ENCODE data around the gene ACTRT3.

Gene ACTRT3

GRCh38 chr3:169722724-169723123, 46.6 kb downstream of the ACTRT3 start:
- TF ChIP-seq REST (IDR thresholded peaks at IDR 0.05; ENCODE audit: low read depth) (no peak), FOXM1 (IDR thresholded peaks at IDR 0.05; ENCODE audit: borderline replicate concordance, low read depth) (no peak), TAF1 (IDR thresholded peaks at IDR 0.05; ENCODE audit: low read depth) (no peak), MAX (IDR thresholded peaks at IDR 0.05) (no peak), YY1 (IDR thresholded peaks at IDR 0.05; ENCODE audit: low read depth) (no peak)
